LNCaP clone FGC (cell line): Measurements from ENCODE around the gene SIN3A.
"Not testable (repeated sequence)": the region's sequence is repeated elsewhere in the genome, so short reads cannot be mapped to it uniquely, and the experiment has no call there.

Source experiments
- DNase-seq: peaks from one replicate; pipeline ENCODE4 v3.0.0-alpha.2; 2011; ENCODE audit warnings: low read depth
- H3K4me3 ChIP-seq: 2 replicates; pipeline ENCODE4 v1.5.1; 2011; ENCODE audit warnings: mild to moderate bottlenecking, low read depth, low read length, control low read depth
- CTCF ChIP-seq: IDR thresholded peaks from 2 replicates; pipeline ENCODE4 v1.5.1; 2012; ENCODE audit warnings: mild to moderate bottlenecking; ENCODE audit not compliant: control insufficient read depth, insufficient read depth; ENCODE audit errors: extremely low read depth

The SIN3A gene

GRCh38 chr15:75349851-75350588 lies 101.5 kb downstream of the SIN3A start:
- TF ChIP-seq CTCF: no peak
- no peak for DNase-seq

GRCh38 chr15:75349351-75349669 lies 102.2 kb downstream of the SIN3A start:
- DNase-seq: not testable (repeated sequence)

More at GRCh38 chr15:75349851-75350588, 101.5 kb downstream of the SIN3A start:
- H3K4me3 ChIP-seq: no peak overlapping the region

GRCh38 chr15:75348562-75349350 lies 102.7 kb downstream of the SIN3A start:
- peak overlapping the region; percentile 82 for H3K4me3 ChIP-seq
- DNase-seq: no peak
- no peak for TF ChIP-seq CTCF

More at GRCh38 chr15:75349351-75349669, 102.2 kb downstream of the SIN3A start:
- not testable (repeated sequence) for H3K4me3 ChIP-seq

GRCh38 chr15:75348034-75348561 lies 103.4 kb downstream of the SIN3A start:
- DNase-seq: no peak
- no peak for TF ChIP-seq CTCF
- H3K4me3 ChIP-seq: peak overlapping the region; percentile 82

GRCh38 chr15:75347222-75348033 lies 104.1 kb downstream of the SIN3A start:
- H3K4me3 ChIP-seq: peak overlapping the region; percentile 82
- TF ChIP-seq CTCF: no peak
- DNase-seq: no peak

GRCh38 chr15:75346796-75347221 lies 104.7 kb downstream of the SIN3A start, which contains the start of gene NEIL1:
TSS of gene NEIL1 (plus strand) at chr15:75347039. CDS start at chr15:75348906, 1,867 bp downstream.
- TF ChIP-seq CTCF: no peak
- DNase-seq: no peak
- H3K4me3 ChIP-seq: peak within 1 kb of the TSS; percentile 82

GRCh38 chr15:75343953-75344352 lies 107.5 kb downstream of the SIN3A start:
- not testable (repeated sequence) for DNase-seq, H3K4me3 ChIP-seq
